Osteocyte (in vitro differentiated cells): ENCODE measurements around the gene SEC22A. TPM values are rescaled to one million over a fixed set of nuclear protein-coding genes. Genes with fewer than 3 reads are reported as not detected.
A peak's percentile ranks its signal among the peaks of the same experiment; 100 is the strongest.

Source experiments
- DNase-seq: peaks from one replicate; pipeline ENCODE4 v3.0.0; 2021; ENCODE audit warnings: mixed read lengths; ENCODE audit not compliant: unreplicated experiment; ENCODE audit errors: extremely low spot score
- H3K27ac Mint-ChIP-seq: one replicate; pipeline ENCODE4 v1.8.0; 2021; ENCODE audit warnings: mild to moderate bottlenecking, mixed read lengths; ENCODE audit not compliant: unreplicated experiment
- H3K27me3 Mint-ChIP-seq: one replicate; pipeline ENCODE4 v1.8.0; 2021; ENCODE audit warnings: mixed read lengths; ENCODE audit not compliant: unreplicated experiment
- H3K36me3 Mint-ChIP-seq: one replicate; pipeline ENCODE4 v1.8.0; 2021; ENCODE audit warnings: mixed read lengths; ENCODE audit not compliant: unreplicated experiment
- H3K4me1 Mint-ChIP-seq: one replicate; pipeline ENCODE4 v1.8.0; 2021; ENCODE audit warnings: mixed read lengths; ENCODE audit not compliant: unreplicated experiment
- H3K4me3 Mint-ChIP-seq: one replicate; pipeline ENCODE4 v1.8.0; 2021; ENCODE audit warnings: mild to moderate bottlenecking, moderate library complexity, mixed read lengths; ENCODE audit not compliant: unreplicated experiment
- H3K9me3 Mint-ChIP-seq: one replicate; pipeline ENCODE4 v1.8.0; 2021; ENCODE audit warnings: mixed read lengths; ENCODE audit not compliant: unreplicated experiment
- CTCF ChIP-seq: fragments of 200-600 bp; sonication (generic); IDR thresholded peaks from 2 replicates; pipeline ENCODE4 v1.5.0; 2021; ENCODE audit warnings: antibody characterized with exemption, mild to moderate bottlenecking, moderate library complexity
- total RNA-seq: library from RNA; stranded (reverse); gene quantifications from 2 replicates; pipeline ENCODE4 v1.2.1, GENCODE V29; 2021

SEC22A gene
- total RNA-seq, 1 donor from 2014 or later: 19.1 TPM

- no peaks in the 10 kb centered on the region for H3K9me3 Mint-ChIP-seq
- H3K4me1 Mint-ChIP-seq: no peaks in the 10 kb centered on the region
- H3K27ac Mint-ChIP-seq: no peak overlapping the region
- peaks cover 6% of the 10 kb centered on the region for H3K36me3 Mint-ChIP-seq
- no peaks in the 10 kb centered on the region for H3K27me3 Mint-ChIP-seq
- H3K4me3 Mint-ChIP-seq: no peak overlapping the region
- TF ChIP-seq CTCF: no peak
- peak; percentile 59 for DNase-seq
These were observed 83.7 kb downstream of the SEC22A start for GRCh38 chr3:123285479-123285878.

- Mint-ChIP-seq H3K4me1 (no peaks in the 10 kb centered on the region), H3K4me3 (no peak overlapping the region), H3K36me3 (peaks cover 7% of the 10 kb centered on the region), H3K27ac (no peak overlapping the region), H3K27me3 (no peaks in the 10 kb centered on the region), H3K9me3 (no peaks in the 10 kb centered on the region)
- TF ChIP-seq CTCF: no peak
- no peak for DNase-seq
These were observed 84.2 kb downstream of the SEC22A start for GRCh38 chr3:123285931-123286307.

- TF ChIP-seq CTCF: peak; percentile 80
- no peaks in the 10 kb centered on the region for H3K4me1 Mint-ChIP-seq
- peaks cover 8% of the 10 kb centered on the region for H3K36me3 Mint-ChIP-seq
- no peaks in the 10 kb centered on the region for H3K9me3 Mint-ChIP-seq
- peak; percentile 88 for DNase-seq
- H3K27me3 Mint-ChIP-seq: no peaks in the 10 kb centered on the region
- H3K27ac Mint-ChIP-seq: no peak overlapping the region
- no peak overlapping the region for H3K4me3 Mint-ChIP-seq
These were observed 84.7 kb downstream of the SEC22A start for GRCh38 chr3:123286308-123287023.

GRCh38 chr3:123287051-123287961 lies 85.6 kb downstream of the SEC22A start:
- no peak for TF ChIP-seq CTCF
- Mint-ChIP-seq H3K4me1 (no peaks in the 10 kb centered on the region), H3K27me3 (no peaks in the 10 kb centered on the region), H3K9me3 (no peaks in the 10 kb centered on the region), H3K27ac (no peak overlapping the region), H3K36me3 (peaks cover 8% of the 10 kb centered on the region), H3K4me3 (no peak overlapping the region)
- peak; percentile 78 for DNase-seq

GRCh38 chr3:123287962-123288302 lies 86.2 kb downstream of the SEC22A start:
- Mint-ChIP-seq H3K9me3 (no peaks in the 10 kb centered on the region), H3K27me3 (no peaks in the 10 kb centered on the region), H3K4me1 (no peaks in the 10 kb centered on the region), H3K36me3 (peaks cover 8% of the 10 kb centered on the region), H3K4me3 (no peak overlapping the region), H3K27ac (no peak overlapping the region)
- DNase-seq: peak; percentile 64
- TF ChIP-seq CTCF: no peak
